H1 (cell line): Measurements from ENCODE around the gene TFG. TPM values are rescaled to one million over a fixed set of nuclear protein-coding genes. Genes with fewer than 3 reads are reported as not detected.

Source experiments
- CTCF ChIA-PET: fragments of 300-600 bp; sonication (Branson Sonifier 250); formaldehyde crosslinking; loops from one replicate; lab custom pipeline; 2021; ENCODE audit not compliant: partially characterized antibody; lab: Charles Lee
- POLR2A ChIA-PET: fragments of 300-600 bp; sonication (Branson Sonifier 250); formaldehyde crosslinking; loops from one replicate; lab custom pipeline; 2021; ENCODE audit warnings: inconsistent platforms; ENCODE audit not compliant: partially characterized antibody; lab: Charles Lee
- DNase-seq, 2 experiments: peaks; one replicate each; pipeline versions ENCODE4 v3.0.0 to v3.0.0-alpha.2; 2010 to 2022; ENCODE audit warnings: low spot score in 2 of 2, low read depth in 1 of 2, mixed read lengths in 1 of 2
- FAIRE-seq: peaks from 2 replicates; lab custom pipeline; 2011; peaks lifted over from hg19 to GRCh38; lab: Jason Lieb, UNC
- H2AFZ ChIP-seq: 2 replicates; pipeline ENCODE4 v1.8.1; 2012; ENCODE audit warnings: low read length, inconsistent platforms
- H2AK5ac ChIP-seq: 2 replicates; pipeline ENCODE4 v1.6.1; 2013; ENCODE audit warnings: low read depth, low read length
- H2BK120ac ChIP-seq: replicated peaks from 2 replicates; pipeline ENCODE3; 2013; ENCODE audit warnings: low read depth, low read length, inconsistent platforms
- H2BK12ac ChIP-seq: 2 replicates; pipeline ENCODE4 v1.6.1; 2013; ENCODE audit warnings: low read depth, low read length
- H2BK15ac ChIP-seq: 2 replicates; pipeline ENCODE4 v1.6.1; 2013; ENCODE audit warnings: low read length
- H2BK20ac ChIP-seq: 2 replicates; pipeline ENCODE4 v1.6.1; 2013; ENCODE audit warnings: low read length
- H2BK5ac ChIP-seq: 2 replicates; pipeline ENCODE4 v1.6.1; 2013; ENCODE audit warnings: low read depth, low read length
- H3K14ac ChIP-seq: 2 replicates; pipeline ENCODE4 v1.6.1; 2013; ENCODE audit warnings: inconsistent platforms; ENCODE audit not compliant: insufficient read length
- H3K18ac ChIP-seq: 2 replicates; pipeline ENCODE4 v1.6.1; 2013; ENCODE audit warnings: low read length; ENCODE audit errors: extremely low read depth
- H3K23ac ChIP-seq: 2 replicates; pipeline ENCODE4 v1.6.1; 2013; ENCODE audit warnings: inconsistent platforms; ENCODE audit not compliant: insufficient read length
- H3K23me2 ChIP-seq: 2 replicates; pipeline ENCODE4 v1.6.1; 2013; ENCODE audit warnings: low read depth, low read length
- H3K27ac ChIP-seq: 2 replicates; pipeline ENCODE4 v1.6.1; 2011; ENCODE audit warnings: low read depth, low read length, inconsistent platforms
- H3K27me3 ChIP-seq, 4 experiments: replicated peaks in 1 of 4; 1 replicate in 1 of 4; 2 replicates in 3 of 4; pipeline versions ENCODE4 v1.6.1 to v1.8.1; 2011 to 2013; ENCODE audit warnings: low read length in 3 of 4, mild to moderate bottlenecking in 3 of 4, inconsistent platforms in 2 of 4, mixed read lengths in 2 of 4, moderate library complexity in 1 of 4; ENCODE audit not compliant: control insufficient read depth in 3 of 4, insufficient read depth in 3 of 4; ENCODE audit errors: extremely low read depth in 1 of 4
- H3K36me3 ChIP-seq, 4 experiments: 2 replicates each; pipeline versions ENCODE4 v1.6.1 to v1.8.1; 2011 to 2013; ENCODE audit warnings: mild to moderate bottlenecking in 4 of 4, low read length in 3 of 4, moderate library complexity in 2 of 4, control low read depth in 1 of 4, inconsistent platforms in 1 of 4; ENCODE audit not compliant: insufficient read depth in 4 of 4, control insufficient read depth in 2 of 4
- H3K4ac ChIP-seq: replicated peaks from 2 replicates; pipeline ENCODE3; 2013; ENCODE audit warnings: low read length, low read depth, mixed read lengths, inconsistent platforms; ENCODE audit not compliant: insufficient read length
- H3K4me1 ChIP-seq, 4 experiments: replicated peaks in 1 of 4; 1 replicate in 1 of 4; 2 replicates in 3 of 4; pipeline versions ENCODE4 v1.6.1 to v1.8.1; 2011 to 2013; ENCODE audit warnings: low read length in 3 of 4, inconsistent platforms in 2 of 4, mixed read lengths in 1 of 4; ENCODE audit not compliant: insufficient read depth in 4 of 4, control insufficient read depth in 3 of 4
- H3K4me2 ChIP-seq, 2 experiments: 2 replicates each; pipeline versions ENCODE4 v1.6.1 to v1.8.1; 2011 to 2013; ENCODE audit warnings: low read depth in 2 of 2, low read length in 2 of 2, control low read depth in 1 of 2, inconsistent platforms in 1 of 2, mild to moderate bottlenecking in 1 of 2; ENCODE audit not compliant: insufficient read depth in 1 of 2
- H3K4me3 ChIP-seq, 4 experiments: fragments of 200-600, 300-600 bp in 1 of 4; sonication (generic), shearing (Covaris generic), sonication (Bioruptor Twin) in 1 of 4; 2 replicates each; pipeline versions ENCODE4 v1.5.1 to v1.8.1; 2011 to 2016; ENCODE audit warnings: low read length in 4 of 4, low read depth in 3 of 4, control low read depth in 2 of 4, inconsistent platforms in 2 of 4, mild to moderate bottlenecking in 2 of 4, mixed read lengths in 1 of 4, moderate library complexity in 1 of 4; ENCODE audit not compliant: insufficient read depth in 2 of 4; ENCODE audit errors: extremely low read depth in 1 of 4
- H3K56ac ChIP-seq: replicated peaks from 2 replicates; pipeline ENCODE3; 2013; ENCODE audit warnings: low read depth, mild to moderate bottlenecking, mixed read lengths, low read length, inconsistent platforms; ENCODE audit not compliant: insufficient read length
- H3K79me1 ChIP-seq: 2 replicates; pipeline ENCODE4 v1.6.1; 2013; ENCODE audit warnings: low read depth, low read length, control low read depth
- H3K79me2 ChIP-seq, 2 experiments: 2 replicates each; pipeline versions ENCODE4 v1.6.1 to v1.8.1; 2012 to 2013; ENCODE audit warnings: low read length in 2 of 2, mild to moderate bottlenecking in 2 of 2, inconsistent platforms in 1 of 2; ENCODE audit not compliant: insufficient read depth in 2 of 2, control insufficient read depth in 1 of 2
- H3K9ac ChIP-seq, 4 experiments: replicated peaks in 1 of 4; 1 replicate in 1 of 4; 2 replicates in 3 of 4; pipeline versions ENCODE4 v1.6.1 to v1.8.1; 2011 to 2013; ENCODE audit warnings: low read depth in 3 of 4, low read length in 3 of 4, control low read depth in 2 of 4, mild to moderate bottlenecking in 2 of 4, moderate library complexity in 2 of 4, inconsistent platforms in 1 of 4; ENCODE audit errors: extremely low read depth in 1 of 4
- H3K9me3 ChIP-seq, 2 experiments: 2 replicates each; pipeline versions ENCODE4 v1.6.1 to v1.8.1; 2012 to 2013; ENCODE audit warnings: mild to moderate bottlenecking in 2 of 2, moderate library complexity in 2 of 2, control low read depth in 1 of 2, inconsistent platforms in 1 of 2, low read depth in 1 of 2, low read length in 1 of 2, mixed read lengths in 1 of 2; ENCODE audit not compliant: insufficient read depth in 2 of 2
- H4K20me1 ChIP-seq, 2 experiments: replicated peaks in 1 of 2; 2 replicates each; pipeline versions ENCODE3 to v1.8.1; 2011 to 2013; ENCODE audit warnings: inconsistent platforms in 2 of 2, low read length in 2 of 2, mild to moderate bottlenecking in 1 of 2; ENCODE audit not compliant: insufficient read depth in 2 of 2, control insufficient read depth in 1 of 2
- H4K5ac ChIP-seq: 2 replicates; pipeline ENCODE4 v1.6.1; 2013; ENCODE audit warnings: low read length, low read depth, mixed read lengths, inconsistent platforms; ENCODE audit not compliant: insufficient read length
- H4K8ac ChIP-seq: 2 replicates; pipeline ENCODE4 v1.8.0; 2013; ENCODE audit warnings: mild to moderate bottlenecking, moderate library complexity, low read length, inconsistent platforms; ENCODE audit not compliant: insufficient read depth; ENCODE audit errors: extremely low read depth
- H4K91ac ChIP-seq: replicated peaks from 2 replicates; pipeline ENCODE3; 2013; ENCODE audit warnings: low read length, mixed read lengths, inconsistent platforms; ENCODE audit not compliant: insufficient read length
- CEBPB ChIP-seq: IDR thresholded peaks from 2 replicates; pipeline ENCODE4 v1.6.1; 2012; ENCODE audit warnings: low read depth, low read length
- GABPA ChIP-seq: IDR thresholded peaks from 2 replicates; pipeline ENCODE4 v1.6.1; 2011; ENCODE audit warnings: mild to moderate bottlenecking, low read length, moderate library complexity, borderline replicate concordance; ENCODE audit not compliant: insufficient read depth
- JUND ChIP-seq: IDR thresholded peaks from 2 replicates; pipeline ENCODE4 v1.6.1; 2011; ENCODE audit warnings: mild to moderate bottlenecking, improper control_type of control experiment, low read length
- KDM1A ChIP-seq: fragments of 200-600, 300-600 bp; sonication (generic); IDR thresholded peaks from 2 replicates; pipeline ENCODE4 v1.7.1; 2016; ENCODE audit warnings: mild to moderate bottlenecking, low read length, borderline replicate concordance
- USF2 ChIP-seq: IDR thresholded peaks from 2 replicates; pipeline ENCODE4 v1.6.1; 2011; ENCODE audit warnings: low read length, improper control_type of control experiment
- polyA plus RNA-seq, 7 experiments: library from polyadenylated mRNA; depleted of rRNA in 3 of 7; stranded (reverse) in 5 of 7; unstranded in 2 of 7; fragments of >200 nt in 5 of 7; fragments of 200-250 nt in 2 of 7; gene quantifications; 1 replicate in 5 of 7; 2 replicates in 1 of 7; 4 replicates in 1 of 7; pipeline versions ENCODE4 v1.2.1 to v1.2.3, GENCODE V29; 2011 to 2013; ENCODE audit warnings: missing spikeins in 2 of 7, mixed read lengths in 2 of 7
- total RNA-seq: library from RNA; stranded (reverse); fragmentation: NEBNext Ultra II Directional; extraction: Animal tissue kit (Norgen Biotek cat#: 25700); gene quantifications from 2 replicates; pipeline ENCODE4 v1.2.1, GENCODE V29; 2021

The TFG gene
- total and polyA plus RNA-seq, 2 of the 8 experiments (the other 6 are each of a cell fraction or from before 2014, with no cell fraction given): 81.9 to 98.4 TPM

- Histone ChIP-seq H3K4me3 (no peak overlapping the region), H3K4me2 (no peak overlapping the region), H3K56ac (no peak overlapping the region), H4K20me1 (no peaks in the 10 kb centered on the region), H2BK120ac (no peak overlapping the region), H3K79me2 (no peaks in the 10 kb centered on the region), H3K4me1 (0 out of 7 replicates have a peak, but pooled peaks cover 0 to under 1% (median 0%) of the 10 kb centered on the region in 4 experiments), H4K8ac (no peak overlapping the region), H4K91ac (no peak overlapping the region), H3K27me3 (peaks cover 0 to 1% (median 0%) of the 10 kb centered on the region in 4 experiments; a peak in 1 of 7 replicates), H2BK12ac (no peak overlapping the region), H3K27ac (no peak overlapping the region), H3K23ac (no peak overlapping the region), H2AFZ (no peak overlapping the region), H3K36me3 (no peaks in the 10 kb centered on the region), H2BK20ac (no peak overlapping the region), H3K23me2 (no peaks in the 10 kb centered on the region), H3K9me3 (no peaks in the 10 kb centered on the region), H3K9ac (no peak overlapping the region), H3K14ac (no peak overlapping the region), H3K4ac (no peak overlapping the region), H3K79me1 (no peaks in the 10 kb centered on the region), H2BK15ac (no peak overlapping the region), H2BK5ac (no peak overlapping the region), H3K18ac (no peak overlapping the region), H2AK5ac (no peak overlapping the region), H4K5ac (no peak overlapping the region)
- TF ChIP-seq CEBPB: no peak
- TF ChIP-seq JUND: no peak
- TF ChIP-seq USF2: no peak
- no peak for TF ChIP-seq GABPA
- TF ChIP-seq KDM1A: no peak
- FAIRE-seq (no peak), DNase-seq (no peak)
- CTCF ChIA-PET: interaction anchor here (0.6 to 2.5 kb wide), 4 partner anchors 14 to 1816 kb away, joined by 3 to 10 read pairs (median 4); no protein-coding TSS in a partner anchor
- POLR2A ChIA-PET: interaction anchor here (0.8 kb wide), 1 partner anchor 22 kb away, joined by 3 read pairs; no protein-coding TSS in a partner anchor
These were observed 66.4 kb downstream of the TFG start for GRCh38 chr3:100775669-100776068.
